ENCODE data around the gene KRT79. TPM values are rescaled to one million over a fixed set of nuclear protein-coding genes. Genes with fewer than 3 reads are reported as not detected.

Gene KRT79
- total RNA-seq, 4 donors from 2014 or later = not detected

- no peak overlapping the region for H3K27ac ChIP-seq
Observed at GRCh38 chr12:52877242-52877641, 43.1 kb upstream of the KRT79 start.

GRCh38 chr12:52876372-52876771, 42.3 kb upstream of the KRT79 start:
- Histone ChIP-seq H3K36me3 (no peaks in the 10 kb centered on the region), H3K27me3 (no peaks in the 10 kb centered on the region), H3K9me3 (no peaks in the 10 kb centered on the region), H3K4me1 (peaks cover 0 to 54% (median 15%) of the 10 kb centered on the region in 3 donors), H3K4me3 (no peak overlapping the region), H3K27ac (no peak overlapping the region)
- no peak for ATAC-seq
- TF ChIP-seq POLR2AphosphoS5 (IDR thresholded peaks at IDR 0.05) = no peak
- TF ChIP-seq CTCF (IDR thresholded peaks at IDR 0.05) = no peak
- no peak for TF ChIP-seq EP300 (IDR thresholded peaks at IDR 0.05)
- no peak for TF ChIP-seq POLR2A (IDR thresholded peaks at IDR 0.05)
- WGBS, 2 donors (ENCODE audit: low coverage in 1 of 2) = 95 to 100% methylated on average over 1 to 4 of the region's 7 CpGs

More at GRCh38 chr12:52877242-52877641, 43.1 kb upstream of the KRT79 start:
- Histone ChIP-seq H3K9me3 (no peaks in the 10 kb centered on the region), H3K4me3 (no peak overlapping the region), H3K4me1 (peaks cover 0 to 49% (median 11%) of the 10 kb centered on the region in 3 donors), H3K27me3 (no peaks in the 10 kb centered on the region), H3K36me3 (no peaks in the 10 kb centered on the region)
- no peak for ATAC-seq
- WGBS, 2 donors (ENCODE audit: low coverage in 1 of 2) = 71 to 72% methylated on average over 2 to 3 of the region's 3 CpGs
- TF ChIP-seq EP300 (IDR thresholded peaks at IDR 0.05) (no peak), CTCF (IDR thresholded peaks at IDR 0.05) (no peak), POLR2A (IDR thresholded peaks at IDR 0.05) (no peak), POLR2AphosphoS5 (IDR thresholded peaks at IDR 0.05) (no peak)

GRCh38 chr12:52874573-52875435, 40.7 kb upstream of the KRT79 start:
- 35 to 100% methylated on average over 1 to 2 of the region's 10 CpGs for WGBS, 2 donors (ENCODE audit: low coverage in 1 of 2)
- Histone ChIP-seq H3K9me3 (no peaks in the 10 kb centered on the region), H3K27ac (peak overlapping the region in 3 of 4 donors; percentile 75 to 84 (median 81)), H3K4me1 (peaks cover 0 to 62% (median 16%) of the 10 kb centered on the region in 3 donors), H3K27me3 (no peaks in the 10 kb centered on the region), H3K36me3 (no peaks in the 10 kb centered on the region), H3K4me3 (peak overlapping the region; percentile 1 to 57)
- TF ChIP-seq POLR2AphosphoS5 (IDR thresholded peaks at IDR 0.05) (no peak), POLR2A (IDR thresholded peaks at IDR 0.05) (no peak), EP300 (IDR thresholded peaks at IDR 0.05) (no peak), CTCF (IDR thresholded peaks at IDR 0.05) (no peak)
- no peak for ATAC-seq

GRCh38 chr12:52873832-52874572, 39.9 kb upstream of the KRT79 start:
- TF ChIP-seq POLR2AphosphoS5 (IDR thresholded peaks at IDR 0.05) (peak; percentile 44), EP300 (IDR thresholded peaks at IDR 0.05) (no peak)
- peak overlapping the region in 3 of 4 donors; percentile 75 to 84 (median 81) for H3K27ac ChIP-seq
- WGBS, 2 donors (ENCODE audit: low coverage in 1 of 2) = 2% methylated on average over 9 of the region's 55 CpGs; no CpG with 5 or more reads in 1 of the 2 donors
- H3K9me3 ChIP-seq = no peaks in the 10 kb centered on the region
- no peaks in the 10 kb centered on the region for H3K36me3 ChIP-seq
- H3K4me3 ChIP-seq = peak overlapping the region; percentile 53 to 57
- H3K27me3 ChIP-seq = no peaks in the 10 kb centered on the region
- ATAC-seq = peak; percentile 91
- peaks cover 0 to 54% (median 9%) of the 10 kb centered on the region in 3 donors for H3K4me1 ChIP-seq

- TF ChIP-seq EP300 (IDR thresholded peaks at IDR 0.05) (no peak), POLR2AphosphoS5 (IDR thresholded peaks at IDR 0.05) (no peak), POLR2A (IDR thresholded peaks at IDR 0.05) (no peak), CTCF (IDR thresholded peaks at IDR 0.05) (no peak)
- Histone ChIP-seq H3K27me3 (no peaks in the 10 kb centered on the region), H3K27ac (peak overlapping the region in 3 of 4 donors; percentile 75 to 84 (median 81)), H3K36me3 (no peaks in the 10 kb centered on the region), H3K4me1 (peaks cover 0 to 49% (median 9%) of the 10 kb centered on the region in 3 donors), H3K9me3 (no peaks in the 10 kb centered on the region), H3K4me3 (peak overlapping the region in 1 of 2 donors; percentile 57)
- WGBS, 2 donors (ENCODE audit: low coverage in 1 of 2) = 61% methylated on average over 4 of the region's 4 CpGs; no CpG with 5 or more reads in 1 of the 2 donors
- no peak for ATAC-seq
Observed at GRCh38 chr12:52873513-52873831, 39.4 kb upstream of the KRT79 start.

All from gastroesophageal sphincter (tissue), 4 donors.